ENCODE results near the gene SCCPDH.
"Not testable (repeated sequence)": the region's sequence is repeated elsewhere in the genome, so short reads cannot be mapped to it uniquely, and the experiment has no call there.

Gene SCCPDH

GRCh38 chr1:246689409-246690008 is 34.7 kb upstream of the SCCPDH start:
- Histone ChIP-seq H3K27me3 (ENCODE audit: control insufficient read depth, insufficient read depth, low read length, poor library complexity, severe bottlenecking) (no peaks in the 10 kb centered on the region), H3K27ac (ENCODE audit: insufficient read depth, low read depth, low read length, poor library complexity, severe bottlenecking) (no peak overlapping the region), H3K4me1 (ENCODE audit: control insufficient read depth, insufficient read depth, low read length) (no peaks in the 10 kb centered on the region), H3K4me3 (ENCODE audit: insufficient read depth, low read depth, low read length) (no peak overlapping the region), H3K9me3 (ENCODE audit: control insufficient read depth, low read length) (peaks cover 2% of the 10 kb centered on the region), H3K36me3 (ENCODE audit: control insufficient read depth, insufficient read depth, low read length) (no peaks in the 10 kb centered on the region)
- 45 to 46% methylated on average over 16 of the region's 16 CpGs for WGBS, 2 experiments

- Histone ChIP-seq H3K27me3 (ENCODE audit: control insufficient read depth, insufficient read depth, low read length, poor library complexity, severe bottlenecking) (no peaks in the 10 kb centered on the region), H3K9me3 (ENCODE audit: control insufficient read depth, low read length) (peaks cover 2% of the 10 kb centered on the region), H3K36me3 (ENCODE audit: control insufficient read depth, insufficient read depth, low read length) (no peaks in the 10 kb centered on the region), H3K27ac (ENCODE audit: insufficient read depth, low read depth, low read length, poor library complexity, severe bottlenecking) (no peak overlapping the region), H3K4me1 (ENCODE audit: control insufficient read depth, insufficient read depth, low read length) (no peaks in the 10 kb centered on the region), H3K4me3 (ENCODE audit: insufficient read depth, low read depth, low read length) (no peak overlapping the region)
- 92 to 95% methylated on average over 12 of the region's 12 CpGs for WGBS, 2 experiments
Observed at GRCh38 chr1:246690100-246690499, 34.1 kb upstream of the SCCPDH start.

- Histone ChIP-seq H3K36me3 (ENCODE audit: control insufficient read depth, insufficient read depth, low read length) (no peaks in the 10 kb centered on the region), H3K27ac (ENCODE audit: insufficient read depth, low read depth, low read length, poor library complexity, severe bottlenecking) (no peak overlapping the region), H3K27me3 (ENCODE audit: control insufficient read depth, insufficient read depth, low read length, poor library complexity, severe bottlenecking) (no peaks in the 10 kb centered on the region), H3K4me3 (ENCODE audit: insufficient read depth, low read depth, low read length) (no peak overlapping the region), H3K4me1 (ENCODE audit: control insufficient read depth, insufficient read depth, low read length) (no peaks in the 10 kb centered on the region), H3K9me3 (ENCODE audit: control insufficient read depth, low read length) (peaks cover 2% of the 10 kb centered on the region)
- WGBS, 2 experiments = 77 to 80% methylated on average over 15 of the region's 15 CpGs
Observed at GRCh38 chr1:246691622-246692495, 32.4 kb upstream of the SCCPDH start.

GRCh38 chr1:246694213-246694895 is 29.9 kb upstream of the SCCPDH start:
- not testable (repeated sequence) for H3K4me3 ChIP-seq (ENCODE audit: insufficient read depth, low read depth, low read length); H3K4me1 ChIP-seq (ENCODE audit: control insufficient read depth, insufficient read depth, low read length); H3K9me3 ChIP-seq (ENCODE audit: control insufficient read depth, low read length); H3K36me3 ChIP-seq (ENCODE audit: control insufficient read depth, insufficient read depth, low read length); H3K27ac ChIP-seq (ENCODE audit: insufficient read depth, low read depth, low read length, poor library complexity, severe bottlenecking); H3K27me3 ChIP-seq (ENCODE audit: control insufficient read depth, insufficient read depth, low read length, poor library complexity, severe bottlenecking)
- WGBS, 2 experiments = 93 to 94% methylated on average over 10 of the region's 10 CpGs

- 89 to 95% methylated on average over 2 to 3 of the region's 3 CpGs for WGBS, 2 experiments
- H3K27ac ChIP-seq (ENCODE audit: insufficient read depth, low read depth, low read length, poor library complexity, severe bottlenecking) = no peak overlapping the region
- no peaks in the 10 kb centered on the region for H3K4me1 ChIP-seq (ENCODE audit: control insufficient read depth, insufficient read depth, low read length)
- no peaks in the 10 kb centered on the region for H3K27me3 ChIP-seq (ENCODE audit: control insufficient read depth, insufficient read depth, low read length, poor library complexity, severe bottlenecking)
- H3K9me3 ChIP-seq (ENCODE audit: control insufficient read depth, low read length) = peaks cover 2% of the 10 kb centered on the region
- no peaks in the 10 kb centered on the region for H3K36me3 ChIP-seq (ENCODE audit: control insufficient read depth, insufficient read depth, low read length)
- no peak overlapping the region for H3K4me3 ChIP-seq (ENCODE audit: insufficient read depth, low read depth, low read length)
Observed at GRCh38 chr1:246695136-246695535, 29.1 kb upstream of the SCCPDH start.

- no peaks in the 10 kb centered on the region for H3K36me3 ChIP-seq (ENCODE audit: control insufficient read depth, insufficient read depth, low read length)
Observed at GRCh38 chr1:246695666-246696065, 28.5 kb upstream of the SCCPDH start.

GRCh38 chr1:246698466-246699094 is 25.6 kb upstream of the SCCPDH start:
- H3K4me3 ChIP-seq (ENCODE audit: insufficient read depth, low read depth, low read length) = no peak overlapping the region
- 87 to 91% methylated on average over 8 of the region's 8 CpGs for WGBS, 2 experiments
- no peaks in the 10 kb centered on the region for H3K36me3 ChIP-seq (ENCODE audit: control insufficient read depth, insufficient read depth, low read length)
- no peaks in the 10 kb centered on the region for H3K9me3 ChIP-seq (ENCODE audit: control insufficient read depth, low read length)
- H3K4me1 ChIP-seq (ENCODE audit: control insufficient read depth, insufficient read depth, low read length) = no peaks in the 10 kb centered on the region
- no peak overlapping the region for H3K27ac ChIP-seq (ENCODE audit: insufficient read depth, low read depth, low read length, poor library complexity, severe bottlenecking)
- H3K27me3 ChIP-seq (ENCODE audit: control insufficient read depth, insufficient read depth, low read length, poor library complexity, severe bottlenecking) = no peaks in the 10 kb centered on the region

More at GRCh38 chr1:246695666-246696065, 28.5 kb upstream of the SCCPDH start:
- WGBS, 2 experiments = 93 to 94% methylated on average over 5 of the region's 5 CpGs
- Histone ChIP-seq H3K4me1 (ENCODE audit: control insufficient read depth, insufficient read depth, low read length) (no peaks in the 10 kb centered on the region), H3K9me3 (ENCODE audit: control insufficient read depth, low read length) (peaks cover 2% of the 10 kb centered on the region), H3K27ac (ENCODE audit: insufficient read depth, low read depth, low read length, poor library complexity, severe bottlenecking) (no peak overlapping the region), H3K4me3 (ENCODE audit: insufficient read depth, low read depth, low read length) (no peak overlapping the region), H3K27me3 (ENCODE audit: control insufficient read depth, insufficient read depth, low read length, poor library complexity, severe bottlenecking) (no peaks in the 10 kb centered on the region)

GRCh38 chr1:246699095-246699735 is 25.0 kb upstream of the SCCPDH start:
- Histone ChIP-seq H3K9me3 (ENCODE audit: control insufficient read depth, low read length) (no peaks in the 10 kb centered on the region), H3K4me1 (ENCODE audit: control insufficient read depth, insufficient read depth, low read length) (no peaks in the 10 kb centered on the region), H3K4me3 (ENCODE audit: insufficient read depth, low read depth, low read length) (no peak overlapping the region), H3K27me3 (ENCODE audit: control insufficient read depth, insufficient read depth, low read length, poor library complexity, severe bottlenecking) (no peaks in the 10 kb centered on the region), H3K27ac (ENCODE audit: insufficient read depth, low read depth, low read length, poor library complexity, severe bottlenecking) (no peak overlapping the region), H3K36me3 (ENCODE audit: control insufficient read depth, insufficient read depth, low read length) (no peaks in the 10 kb centered on the region)
- WGBS, 2 experiments = 18 to 21% methylated on average over 18 of the region's 18 CpGs

- Histone ChIP-seq H3K4me3 (ENCODE audit: insufficient read depth, low read depth, low read length) (no peak overlapping the region), H3K27me3 (ENCODE audit: control insufficient read depth, insufficient read depth, low read length, poor library complexity, severe bottlenecking) (no peaks in the 10 kb centered on the region), H3K27ac (ENCODE audit: insufficient read depth, low read depth, low read length, poor library complexity, severe bottlenecking) (no peak overlapping the region), H3K4me1 (ENCODE audit: control insufficient read depth, insufficient read depth, low read length) (no peaks in the 10 kb centered on the region), H3K9me3 (ENCODE audit: control insufficient read depth, low read length) (no peaks in the 10 kb centered on the region), H3K36me3 (ENCODE audit: control insufficient read depth, insufficient read depth, low read length) (no peaks in the 10 kb centered on the region)
- WGBS, 2 experiments = 89 to 90% methylated on average over 8 of the region's 8 CpGs
Observed at GRCh38 chr1:246703581-246703980, 20.6 kb upstream of the SCCPDH start.
